Glutamatergic neuron (in vitro differentiated cells): ENCODE results near the gene GLIS1. TPM values are rescaled to one million over a fixed set of nuclear protein-coding genes. Genes with fewer than 3 reads are reported as not detected.

ENCODE experiments used
- DNase-seq: peaks from one replicate; pipeline ENCODE4 v3.0.0; 2022
- H3K27ac Mint-ChIP-seq: one replicate; pipeline ENCODE4 v1.8.0; 2020; ENCODE audit warnings: mild to moderate bottlenecking, mixed read lengths, inconsistent platforms; ENCODE audit not compliant: unreplicated experiment
- H3K27me3 Mint-ChIP-seq: one replicate; pipeline ENCODE4 v1.8.0; 2020; ENCODE audit warnings: mild to moderate bottlenecking, moderate library complexity, mixed read lengths, inconsistent platforms; ENCODE audit not compliant: unreplicated experiment
- H3K36me3 Mint-ChIP-seq: one replicate; pipeline ENCODE4 v1.8.0; 2020; ENCODE audit warnings: mild to moderate bottlenecking, mixed read lengths, inconsistent platforms; ENCODE audit not compliant: unreplicated experiment
- H3K4me1 Mint-ChIP-seq: one replicate; pipeline ENCODE4 v1.8.0; 2020; ENCODE audit warnings: mild to moderate bottlenecking, low read depth, mixed read lengths, inconsistent platforms; ENCODE audit not compliant: unreplicated experiment
- H3K4me3 Mint-ChIP-seq: one replicate; pipeline ENCODE4 v1.8.0; 2020; ENCODE audit warnings: mild to moderate bottlenecking, mixed read lengths, inconsistent platforms; ENCODE audit not compliant: unreplicated experiment
- H3K9me3 Mint-ChIP-seq: one replicate; pipeline ENCODE4 v1.8.0; 2020; ENCODE audit warnings: mild to moderate bottlenecking, moderate library complexity, mixed read lengths, inconsistent platforms; ENCODE audit not compliant: unreplicated experiment
- CTCF ChIP-seq: fragments of 200-600 bp; sonication (generic); IDR thresholded peaks from one replicate; pipeline ENCODE4 v1.5.0; 2021; ENCODE audit not compliant: partially characterized antibody, unreplicated experiment
- total RNA-seq: library from RNA; stranded (reverse); fragmentation: NEBNext Ultra II Directional; extraction: Animal tissue kit (Norgen Biotek cat#: 25700); gene quantifications from one replicate; pipeline ENCODE4 v1.2.1, GENCODE V29; 2021; ENCODE audit not compliant: unreplicated experiment

GLIS1 gene
- total RNA-seq, 1 donor from 2014 or later: 0.76 TPM

GRCh38 chr1:53508056-53508990 is 230.6 kb downstream of the GLIS1 start:
- Mint-ChIP-seq H3K36me3 (no peaks in the 10 kb centered on the region), H3K9me3 (no peaks in the 10 kb centered on the region), H3K27ac (no peak overlapping the region), H3K27me3 (peaks cover 5% of the 10 kb centered on the region), H3K4me3 (no peak overlapping the region), H3K4me1 (peaks cover 21% of the 10 kb centered on the region)
- DNase-seq: no peak
- no peak for TF ChIP-seq CTCF

- peaks cover 16% of the 10 kb centered on the region for H3K4me1 Mint-ChIP-seq
- H3K36me3 Mint-ChIP-seq: no peaks in the 10 kb centered on the region
- H3K27ac Mint-ChIP-seq: no peak overlapping the region
- H3K4me3 Mint-ChIP-seq: no peak overlapping the region
- TF ChIP-seq CTCF: no peak
- H3K9me3 Mint-ChIP-seq: no peaks in the 10 kb centered on the region
- DNase-seq: peak; percentile 12
- peaks cover 2% of the 10 kb centered on the region for H3K27me3 Mint-ChIP-seq
These were observed 231.7 kb downstream of the GLIS1 start for GRCh38 chr1:53507116-53507820.

DNA sequence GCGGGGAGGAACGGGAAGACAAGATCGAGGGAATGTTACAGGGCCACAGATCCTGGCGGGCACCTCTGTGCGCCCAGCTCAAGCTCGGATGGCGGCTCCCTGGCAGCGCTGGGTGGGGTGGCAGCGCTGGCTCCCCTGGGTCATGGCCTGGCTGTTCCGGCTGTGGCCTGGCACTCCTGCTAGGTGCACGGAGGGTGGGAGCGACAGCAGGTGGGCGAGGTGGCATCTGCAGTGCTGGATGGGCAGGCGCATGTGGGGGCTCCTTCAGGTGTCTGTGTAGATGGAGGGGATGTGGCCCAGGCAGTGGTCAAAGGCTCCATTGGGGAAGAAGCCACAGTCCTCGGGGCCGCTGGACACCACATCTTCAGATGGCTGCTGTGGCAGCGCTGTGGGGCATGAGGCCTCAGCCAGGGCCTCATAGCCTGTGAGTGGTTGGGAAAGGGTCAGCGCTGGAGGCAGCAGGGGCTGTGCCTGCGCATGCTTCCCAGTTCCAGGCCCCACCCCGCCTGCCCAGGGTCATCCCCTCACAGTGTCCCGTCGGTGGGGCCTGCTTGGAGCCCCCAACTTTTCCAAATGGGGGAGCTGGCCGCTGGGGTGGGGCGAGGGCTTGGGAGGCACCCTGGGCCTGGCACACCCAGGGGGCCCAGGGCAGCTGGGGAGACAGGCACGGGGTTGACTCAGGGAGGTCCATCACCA is 232.5 kb downstream of the GLIS1 start:
- H3K36me3 Mint-ChIP-seq: no peaks in the 10 kb centered on the region
- no peak overlapping the region for H3K4me3 Mint-ChIP-seq
- no peak for DNase-seq
- H3K27me3 Mint-ChIP-seq: peaks cover 2% of the 10 kb centered on the region
- peaks cover 9% of the 10 kb centered on the region for H3K4me1 Mint-ChIP-seq
- no peak overlapping the region for H3K27ac Mint-ChIP-seq
- no peaks in the 10 kb centered on the region for H3K9me3 Mint-ChIP-seq
- TF ChIP-seq CTCF: no peak

DNA sequence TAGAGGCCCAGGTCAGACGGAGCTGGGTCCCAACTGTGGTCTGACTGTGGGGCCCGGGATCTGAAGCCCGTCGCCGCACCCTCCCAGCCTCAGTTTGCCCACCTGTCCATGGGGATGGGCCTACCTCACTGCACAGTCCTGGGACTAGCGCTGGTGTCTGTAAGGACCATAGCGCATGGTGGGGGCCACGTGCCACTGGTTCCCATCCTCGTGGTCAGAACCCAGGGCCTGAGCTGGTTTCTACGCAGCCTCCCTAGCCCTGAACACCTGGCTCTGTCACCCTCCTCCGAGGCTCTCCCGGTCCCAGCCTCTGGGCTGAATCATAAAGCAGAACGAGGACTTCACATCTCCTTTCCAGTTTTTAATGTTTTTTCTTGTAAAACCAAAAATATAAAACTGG is 233.1 kb downstream of the GLIS1 start:
- H3K27ac Mint-ChIP-seq: no peak overlapping the region
- TF ChIP-seq CTCF: no peak

More for the DNA sequence above, 233.1 kb downstream of the GLIS1 start:
- Mint-ChIP-seq H3K27me3 (peaks cover 2% of the 10 kb centered on the region), H3K36me3 (no peaks in the 10 kb centered on the region), H3K4me3 (no peak overlapping the region), H3K9me3 (no peaks in the 10 kb centered on the region), H3K4me1 (peaks cover 12% of the 10 kb centered on the region)
- DNase-seq: no peak
